ENCODE measurements around the gene SLC4A2.

SLC4A2 gene

DNA sequence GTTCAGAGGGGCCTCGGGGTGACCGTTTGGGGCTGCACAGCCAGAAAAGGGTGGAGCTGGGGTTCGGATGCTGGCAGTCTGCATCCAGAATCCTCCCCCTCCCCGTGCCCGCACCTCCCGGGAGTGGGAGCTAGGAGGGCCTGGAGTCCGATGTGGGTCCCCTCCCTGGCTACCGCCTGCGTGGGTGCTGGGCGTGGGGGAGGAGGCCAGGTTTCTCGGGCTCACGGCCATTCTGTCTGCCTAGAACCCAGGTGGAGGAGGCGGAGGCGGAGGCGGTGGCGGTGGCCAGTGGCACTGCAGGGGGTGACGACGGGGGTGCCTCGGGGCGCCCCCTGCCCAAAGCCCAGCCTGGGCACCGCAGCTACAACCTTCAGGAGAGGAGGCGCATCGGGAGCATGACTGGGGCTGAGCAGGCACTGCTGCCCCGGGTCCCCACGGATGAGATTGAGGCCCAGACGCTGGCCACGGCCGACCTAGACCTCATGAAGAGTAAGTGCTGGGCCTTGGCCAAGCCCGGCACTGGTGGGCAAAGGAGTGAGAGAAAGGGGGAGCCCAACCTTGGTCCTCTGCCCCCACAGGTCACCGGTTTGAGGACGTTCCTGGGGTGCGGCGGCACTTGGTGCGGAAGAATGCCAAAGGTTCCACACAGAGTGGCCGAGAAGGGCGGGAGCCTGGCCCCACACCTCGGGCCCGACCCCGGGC is 7.0 kb downstream of the SLC4A2 start:
- DNase-seq (ENCODE audit: insufficient read length, low spot score) (no peak), FAIRE-seq (no peak)
- TF ChIP-seq POLR2A (IDR thresholded peaks at IDR 0.05; ENCODE audit: low read depth, low read length), result no peak
- no peak for TF ChIP-seq POU2F2 (IDR thresholded peaks at IDR 0.05; ENCODE audit: low read depth, low read length)
- TF ChIP-seq TAF1 (IDR thresholded peaks at IDR 0.05; ENCODE audit: low read depth, low read length), result no peak
- no peak for TF ChIP-seq PAX5 (IDR thresholded peaks at IDR 0.05; ENCODE audit: insufficient read depth, low read length, severe bottlenecking)
- no peak for TF ChIP-seq POLR2AphosphoS5 (IDR thresholded peaks at IDR 0.05; ENCODE audit: low read depth, low read length)
- no peak for TF ChIP-seq SPI1 (IDR thresholded peaks at IDR 0.05; ENCODE audit: low read depth, low read length)

DNA sequence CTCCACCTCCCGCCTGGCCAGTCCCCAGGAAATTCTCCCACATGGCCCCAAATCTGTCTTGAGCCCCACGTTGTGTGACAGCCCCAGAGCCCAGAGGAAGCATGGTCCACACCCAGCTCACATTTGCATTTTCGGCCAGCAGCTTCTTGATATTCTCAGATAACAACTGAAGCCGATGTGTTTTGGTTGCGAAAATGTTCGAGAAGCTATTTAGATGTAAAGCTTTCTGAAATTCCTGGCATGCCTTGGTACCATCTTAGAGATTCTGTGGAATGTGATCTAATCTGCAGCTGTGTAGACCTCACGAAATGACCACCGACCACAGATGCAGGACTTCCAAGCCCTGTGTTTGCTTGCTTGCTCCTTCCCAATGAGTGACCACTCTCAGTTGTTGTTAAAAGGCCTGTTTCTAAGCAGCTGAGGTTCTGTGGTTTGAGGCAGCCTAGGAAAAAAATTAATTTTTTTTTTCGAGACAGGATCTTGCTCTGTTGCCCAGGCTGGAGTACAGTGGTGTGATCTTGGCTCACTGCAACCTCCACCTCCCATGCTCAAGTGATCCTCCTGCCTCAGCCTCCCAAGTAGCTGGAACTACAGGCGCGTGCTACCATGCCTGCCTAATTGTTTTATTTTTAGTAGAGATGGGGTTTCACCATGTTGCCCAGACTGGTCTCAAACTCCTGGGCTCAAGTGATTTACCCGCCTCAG is 8.8 kb downstream of the SLC4A2 start:
- DNase-seq (ENCODE audit: insufficient read length, low spot score) (no peak), FAIRE-seq (no peak)
- TF ChIP-seq TAF1 (IDR thresholded peaks at IDR 0.05; ENCODE audit: low read depth, low read length), result no peak
- no peak for TF ChIP-seq POLR2AphosphoS5 (IDR thresholded peaks at IDR 0.05; ENCODE audit: low read depth, low read length)
- no peak for TF ChIP-seq POLR2A (IDR thresholded peaks at IDR 0.05; ENCODE audit: low read depth, low read length)
- no peak for TF ChIP-seq SPI1 (IDR thresholded peaks at IDR 0.05; ENCODE audit: low read depth, low read length)
- TF ChIP-seq POU2F2 (IDR thresholded peaks at IDR 0.05; ENCODE audit: low read depth, low read length), result no peak
- TF ChIP-seq PAX5 (IDR thresholded peaks at IDR 0.05; ENCODE audit: insufficient read depth, low read length, severe bottlenecking), result no peak

DNA sequence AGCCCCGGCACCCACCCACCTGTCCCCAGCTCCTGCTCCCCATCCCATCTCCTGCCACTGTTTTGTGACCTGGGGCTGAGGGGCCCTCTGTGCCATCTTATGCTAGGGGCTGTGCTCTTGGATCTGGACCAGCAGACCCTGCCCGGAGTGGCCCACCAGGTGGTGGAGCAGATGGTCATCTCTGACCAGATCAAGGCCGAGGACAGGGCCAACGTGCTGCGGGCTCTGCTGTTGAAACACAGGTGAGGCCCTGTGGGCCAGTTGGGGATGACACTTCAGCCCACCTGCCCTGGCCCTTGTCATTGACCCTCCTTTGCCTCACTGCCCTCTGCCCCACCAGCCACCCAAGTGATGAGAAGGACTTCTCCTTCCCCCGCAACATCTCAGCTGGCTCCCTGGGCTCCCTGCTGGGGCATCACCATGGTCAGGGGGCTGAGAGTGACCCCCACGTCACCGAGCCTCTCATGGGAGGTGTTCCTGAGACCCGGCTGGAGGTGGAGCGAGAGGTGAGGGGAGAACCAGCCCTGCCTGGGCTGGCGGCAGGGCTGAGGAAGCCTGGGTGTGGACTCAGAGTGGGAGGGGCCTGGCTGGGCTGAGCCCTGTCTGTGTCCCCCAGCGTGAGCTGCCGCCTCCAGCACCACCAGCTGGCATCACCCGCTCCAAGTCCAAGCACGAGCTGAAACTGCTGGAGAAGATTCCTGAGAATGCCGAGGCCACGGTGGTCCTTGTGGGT is 10.6 kb downstream of the SLC4A2 start:
- FAIRE-seq (no peak), DNase-seq (ENCODE audit: insufficient read length, low spot score) (no peak)
- no peak for TF ChIP-seq SPI1 (IDR thresholded peaks at IDR 0.05; ENCODE audit: low read depth, low read length)
- no peak for TF ChIP-seq POLR2A (IDR thresholded peaks at IDR 0.05; ENCODE audit: low read depth, low read length)

DNA sequence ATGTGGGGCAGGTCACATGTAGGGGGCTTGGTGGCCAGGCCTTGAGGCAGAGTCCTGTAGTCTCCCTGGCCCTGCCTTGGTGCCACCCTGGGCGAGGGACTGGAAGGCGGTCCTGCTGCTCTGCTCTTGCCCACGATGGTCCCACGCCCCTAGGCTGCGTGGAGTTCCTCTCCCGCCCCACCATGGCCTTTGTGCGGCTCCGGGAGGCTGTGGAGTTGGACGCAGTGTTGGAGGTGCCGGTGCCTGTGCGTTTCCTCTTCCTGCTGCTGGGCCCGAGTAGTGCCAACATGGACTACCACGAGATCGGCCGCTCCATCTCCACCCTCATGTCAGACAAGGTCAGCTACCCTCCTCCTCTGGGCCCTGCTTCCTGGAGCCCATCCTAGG is 11.2 kb downstream of the SLC4A2 start:
- TF ChIP-seq PAX5 (IDR thresholded peaks at IDR 0.05; ENCODE audit: insufficient read depth, low read length, severe bottlenecking) (no peak), TAF1 (IDR thresholded peaks at IDR 0.05; ENCODE audit: low read depth, low read length) (no peak), SPI1 (IDR thresholded peaks at IDR 0.05; ENCODE audit: low read depth, low read length) (no peak), POU2F2 (IDR thresholded peaks at IDR 0.05; ENCODE audit: low read depth, low read length) (no peak), POLR2A (IDR thresholded peaks at IDR 0.05; ENCODE audit: low read depth, low read length) (no peak), POLR2AphosphoS5 (IDR thresholded peaks at IDR 0.05; ENCODE audit: low read depth, low read length) (no peak)
- DNase-seq (ENCODE audit: insufficient read length, low spot score) (no peak), FAIRE-seq (no peak)

DNA sequence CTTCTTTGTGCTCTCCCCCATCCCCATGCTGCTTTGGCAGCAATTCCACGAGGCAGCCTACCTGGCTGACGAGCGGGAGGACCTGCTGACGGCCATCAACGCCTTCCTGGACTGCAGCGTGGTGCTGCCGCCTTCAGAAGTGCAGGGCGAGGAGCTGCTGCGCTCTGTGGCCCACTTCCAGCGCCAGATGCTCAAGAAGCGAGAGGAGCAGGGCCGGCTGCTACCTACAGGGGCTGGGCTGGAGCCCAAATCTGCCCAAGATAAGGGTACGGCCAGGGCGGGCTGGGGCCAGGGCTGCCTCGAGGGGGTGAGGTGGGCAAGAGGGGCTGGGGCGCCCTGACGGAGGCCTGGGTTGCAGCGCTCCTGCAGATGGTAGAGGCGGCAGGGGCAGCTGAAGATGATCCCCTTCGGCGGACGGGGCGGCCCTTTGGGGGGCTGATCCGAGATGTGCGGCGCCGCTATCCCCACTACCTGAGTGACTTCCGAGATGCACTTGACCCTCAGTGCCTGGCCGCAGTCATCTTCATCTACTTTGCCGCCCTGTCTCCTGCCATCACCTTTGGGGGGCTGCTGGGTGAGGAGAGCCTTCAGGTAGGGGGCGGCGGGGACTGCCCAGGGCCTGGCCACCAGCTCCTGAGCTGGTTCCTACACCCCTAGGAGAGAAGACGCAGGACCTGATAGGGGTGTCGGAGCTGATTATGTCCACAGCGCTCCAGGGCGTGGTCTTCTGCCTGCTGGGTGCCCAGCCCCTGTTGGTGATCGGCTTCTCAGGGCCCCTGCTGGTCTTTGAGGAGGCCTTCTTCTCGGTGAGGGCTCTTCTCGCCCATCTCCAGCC is 11.9 kb downstream of the SLC4A2 start:
- DNase-seq (ENCODE audit: insufficient read length, low spot score) (no peak), FAIRE-seq (no peak)
- TF ChIP-seq POLR2AphosphoS5 (IDR thresholded peaks at IDR 0.05; ENCODE audit: low read depth, low read length), result no peak
- TF ChIP-seq SPI1 (IDR thresholded peaks at IDR 0.05; ENCODE audit: low read depth, low read length), result no peak
- no peak for TF ChIP-seq PAX5 (IDR thresholded peaks at IDR 0.05; ENCODE audit: insufficient read depth, low read length, severe bottlenecking)
- no peak for TF ChIP-seq POLR2A (IDR thresholded peaks at IDR 0.05; ENCODE audit: low read depth, low read length)
- TF ChIP-seq TAF1 (IDR thresholded peaks at IDR 0.05; ENCODE audit: low read depth, low read length), result no peak
- no peak for TF ChIP-seq POU2F2 (IDR thresholded peaks at IDR 0.05; ENCODE audit: low read depth, low read length)

DNA sequence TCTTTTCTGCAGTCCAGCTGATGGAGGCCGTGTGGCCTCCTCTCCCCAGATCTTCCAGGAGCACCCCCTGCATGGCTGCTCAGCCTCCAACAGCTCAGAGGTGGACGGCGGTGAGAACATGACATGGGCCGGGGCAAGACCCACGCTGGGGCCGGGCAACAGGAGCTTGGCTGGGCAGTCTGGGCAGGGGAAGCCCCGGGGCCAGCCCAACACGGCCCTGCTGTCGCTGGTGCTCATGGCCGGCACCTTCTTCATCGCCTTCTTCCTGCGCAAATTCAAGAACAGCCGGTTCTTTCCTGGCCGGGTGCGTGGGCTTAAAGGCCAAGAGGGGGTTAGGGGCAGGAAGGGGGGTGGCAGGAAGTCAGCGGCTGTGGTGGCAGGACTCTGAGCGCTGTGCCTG is 14.6 kb downstream of the SLC4A2 start:
- TF ChIP-seq POU2F2 (IDR thresholded peaks at IDR 0.05; ENCODE audit: low read depth, low read length) (no peak), POLR2AphosphoS5 (IDR thresholded peaks at IDR 0.05; ENCODE audit: low read depth, low read length) (no peak), SPI1 (IDR thresholded peaks at IDR 0.05; ENCODE audit: low read depth, low read length) (no peak), TAF1 (IDR thresholded peaks at IDR 0.05; ENCODE audit: low read depth, low read length) (no peak), POLR2A (IDR thresholded peaks at IDR 0.05; ENCODE audit: low read depth, low read length) (no peak), PAX5 (IDR thresholded peaks at IDR 0.05; ENCODE audit: insufficient read depth, low read length, severe bottlenecking) (no peak)
- FAIRE-seq (no peak), DNase-seq (ENCODE audit: insufficient read length, low spot score) (no peak)

DNA sequence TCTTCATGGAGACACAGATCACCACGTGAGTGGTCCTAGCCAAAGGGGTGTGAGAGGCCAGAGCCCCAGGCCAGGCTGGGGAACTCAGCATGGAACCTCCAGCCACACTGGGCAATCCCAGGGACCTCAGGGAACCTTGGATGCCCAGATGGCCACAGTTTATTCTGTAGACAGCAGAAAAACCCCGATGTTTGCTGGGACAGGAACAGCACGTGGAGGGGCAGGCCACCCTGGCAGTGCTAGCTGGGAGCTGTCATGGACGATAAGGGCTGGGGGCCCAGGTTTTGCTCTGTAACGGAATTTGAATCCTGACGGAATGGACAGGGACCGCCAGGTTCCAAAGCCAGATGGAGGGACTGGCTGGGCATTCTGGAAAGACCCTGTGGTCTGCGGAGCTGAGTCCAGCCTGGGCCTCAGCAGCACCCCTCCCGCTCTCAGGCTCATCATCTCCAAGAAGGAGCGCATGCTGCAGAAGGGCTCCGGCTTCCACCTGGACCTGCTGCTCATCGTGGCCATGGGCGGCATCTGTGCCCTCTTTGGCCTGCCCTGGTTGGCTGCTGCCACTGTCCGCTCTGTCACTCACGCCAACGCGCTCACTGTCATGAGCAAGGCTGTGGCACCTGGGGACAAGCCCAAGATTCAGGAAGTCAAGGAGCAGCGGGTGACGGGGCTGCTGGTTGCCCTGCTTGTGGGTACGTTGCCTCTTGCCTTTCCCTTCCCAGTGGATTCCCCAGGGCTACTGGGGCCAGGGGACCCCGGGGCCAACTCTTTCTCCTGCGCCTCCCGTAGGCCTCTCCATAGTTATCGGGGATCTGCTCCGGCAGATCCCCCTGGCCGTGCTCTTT is 15.7 kb downstream of the SLC4A2 start:
- TF ChIP-seq TAF1 (IDR thresholded peaks at IDR 0.05; ENCODE audit: low read depth, low read length) (no peak), SPI1 (IDR thresholded peaks at IDR 0.05; ENCODE audit: low read depth, low read length) (no peak), POLR2AphosphoS5 (IDR thresholded peaks at IDR 0.05; ENCODE audit: low read depth, low read length) (no peak), POU2F2 (IDR thresholded peaks at IDR 0.05; ENCODE audit: low read depth, low read length) (no peak), PAX5 (IDR thresholded peaks at IDR 0.05; ENCODE audit: insufficient read depth, low read length, severe bottlenecking) (no peak), POLR2A (IDR thresholded peaks at IDR 0.05; ENCODE audit: low read depth, low read length) (no peak)
- no peak for DNase-seq (ENCODE audit: insufficient read length, low spot score)
- FAIRE-seq, result no peak

DNA sequence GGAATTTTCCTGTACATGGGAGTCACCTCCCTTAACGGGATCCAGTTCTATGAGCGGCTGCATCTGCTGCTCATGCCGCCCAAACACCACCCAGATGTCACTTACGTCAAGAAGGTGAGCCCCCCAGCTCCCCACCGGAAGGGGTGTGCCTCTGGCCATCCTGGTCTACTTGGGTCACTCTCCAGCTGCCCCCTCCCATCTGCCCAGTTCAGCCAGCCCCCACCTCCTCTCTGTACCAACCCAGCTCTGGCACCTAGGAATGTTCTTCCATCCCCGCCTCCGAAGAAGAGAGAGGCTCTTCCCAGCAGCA is 16.2 kb downstream of the SLC4A2 start:
- no peak for FAIRE-seq
- no peak for DNase-seq (ENCODE audit: insufficient read length, low spot score)
- TF ChIP-seq POLR2A (IDR thresholded peaks at IDR 0.05; ENCODE audit: low read depth, low read length) (no peak), TAF1 (IDR thresholded peaks at IDR 0.05; ENCODE audit: low read depth, low read length) (no peak), PAX5 (IDR thresholded peaks at IDR 0.05; ENCODE audit: insufficient read depth, low read length, severe bottlenecking) (no peak), POU2F2 (IDR thresholded peaks at IDR 0.05; ENCODE audit: low read depth, low read length) (no peak), POLR2AphosphoS5 (IDR thresholded peaks at IDR 0.05; ENCODE audit: low read depth, low read length) (no peak), SPI1 (IDR thresholded peaks at IDR 0.05; ENCODE audit: low read depth, low read length) (no peak)
